NCI-H2227 (cell line): ENCODE measurements around the gene EVI5.
"Not testable (repeated sequence)": the region's sequence is repeated elsewhere in the genome, so short reads cannot be mapped to it uniquely, and the experiment has no call there.

Experiments
- DNase-seq: peaks from one replicate; lab custom pipeline; 2025; ENCODE audit not compliant: unreplicated experiment; lab: John Stamatoyannopoulos, UW

The EVI5 gene

GRCh38 chr1:92527670-92528069 is 257.2 kb downstream of the EVI5 start:
- no peak for DNase-seq

DNA sequence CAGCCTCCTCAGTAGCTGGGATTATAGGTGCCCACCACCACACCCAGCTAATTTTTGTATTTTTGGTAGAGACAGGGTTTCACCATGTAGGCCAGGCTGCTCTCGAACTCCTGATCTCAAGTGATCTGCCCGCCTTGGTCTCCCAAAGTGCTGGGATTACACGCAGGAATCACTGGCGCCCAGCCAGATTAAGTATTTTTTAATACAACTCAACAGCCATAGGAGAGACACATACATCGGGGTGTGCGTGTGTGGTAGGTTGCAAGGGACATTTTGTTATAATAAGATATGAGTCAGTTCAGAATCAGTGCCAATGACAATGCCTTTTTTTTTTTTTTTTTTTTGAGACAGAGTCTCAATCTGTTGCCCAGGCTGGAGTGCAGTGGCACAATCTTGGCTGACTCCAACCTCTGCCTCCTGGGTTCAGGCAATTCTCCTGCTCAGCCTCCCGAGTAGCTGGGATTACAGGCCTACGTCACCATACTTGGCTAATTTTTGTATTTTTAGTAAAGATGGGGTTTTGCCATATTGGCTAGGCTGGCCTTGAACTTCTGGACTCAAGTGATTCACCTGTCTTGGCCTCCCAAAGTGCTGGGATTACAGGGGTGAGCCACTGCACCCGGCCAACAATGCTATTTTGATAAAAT is 259.8 kb downstream of the EVI5 start:
- DNase-seq = not testable (repeated sequence)

DNA sequence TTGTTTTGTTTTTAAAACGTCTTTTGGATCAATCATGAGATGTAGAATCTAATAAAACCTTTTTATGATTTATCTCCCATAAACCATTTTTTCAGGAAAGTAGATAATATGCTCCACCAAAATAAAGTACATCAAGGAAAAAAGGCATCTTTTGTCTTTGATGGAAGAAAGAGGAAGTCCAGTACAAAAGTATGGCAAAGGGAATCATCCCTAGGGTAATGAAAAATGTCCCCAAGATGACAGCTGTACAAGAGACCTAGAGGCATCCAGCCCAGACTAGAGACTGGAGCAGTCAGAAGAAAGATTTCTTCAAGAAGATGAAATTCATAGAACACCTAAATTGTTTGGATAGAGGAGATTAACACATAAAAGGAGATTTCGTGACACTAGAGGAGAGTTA is 265.9 kb downstream of the EVI5 start:
- DNase-seq = no peak

DNA sequence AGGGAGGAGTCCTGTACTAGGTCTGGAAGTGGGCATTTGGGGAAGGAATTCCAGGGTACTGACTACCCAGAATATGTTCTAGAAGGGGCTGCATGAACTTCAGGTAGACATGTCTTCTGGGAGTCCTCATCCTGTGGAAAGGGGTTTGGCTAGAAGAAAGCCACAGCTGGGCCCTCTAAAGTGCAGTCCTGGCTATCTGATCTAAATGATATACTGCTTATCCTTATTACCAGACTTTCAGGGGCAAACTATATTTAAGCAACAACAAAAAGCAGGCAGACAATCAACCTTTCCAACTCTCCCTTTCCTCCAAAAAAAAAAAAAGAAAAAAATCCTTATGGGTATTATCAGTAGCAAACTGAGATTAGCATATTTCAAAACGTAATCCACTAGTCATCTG is 268.3 kb downstream of the EVI5 start:
- no peak for DNase-seq

- no peak for DNase-seq
Measured at GRCh38 chr1:92515796-92516201, 269.1 kb downstream of the EVI5 start.

DNA sequence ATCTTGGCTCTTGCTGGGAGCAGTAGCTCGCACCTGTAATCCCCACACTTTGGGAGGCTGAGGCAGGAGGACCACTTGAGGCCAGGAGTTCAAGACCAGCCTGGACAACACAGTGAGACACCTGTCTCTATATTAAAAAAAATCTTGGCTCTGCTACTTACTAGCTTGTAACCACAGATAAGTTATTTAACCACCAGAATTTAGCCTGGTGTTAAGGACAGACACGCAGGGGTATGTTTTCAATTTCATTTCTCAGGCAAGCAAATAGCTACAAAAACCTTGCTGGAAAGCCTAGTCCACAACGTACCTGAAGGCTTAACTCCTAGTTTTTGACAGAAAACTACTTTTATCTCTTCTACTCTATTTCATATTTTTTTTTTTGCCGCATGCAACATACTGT is 273.4 kb downstream of the EVI5 start:
- no peak for DNase-seq

DNA sequence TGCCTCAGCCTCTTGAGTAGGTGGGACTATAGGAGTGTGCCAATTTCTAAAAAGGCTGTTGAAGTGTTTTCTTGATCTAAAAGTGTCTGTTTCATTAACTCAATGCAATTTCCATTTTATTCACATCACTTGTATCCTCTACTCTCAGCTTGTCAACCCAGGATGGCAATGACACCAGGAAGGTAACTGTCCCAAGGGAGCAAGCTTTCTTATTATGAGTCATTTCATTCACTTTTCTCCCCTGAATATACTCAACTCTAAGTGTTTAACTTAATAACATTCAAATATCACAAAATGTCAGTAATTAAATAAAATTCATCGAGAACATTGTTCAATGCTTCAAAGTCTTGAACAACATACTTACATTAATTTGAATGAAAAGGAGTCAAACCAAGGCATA is 275.3 kb downstream of the EVI5 start:
- no peak for DNase-seq

DNA sequence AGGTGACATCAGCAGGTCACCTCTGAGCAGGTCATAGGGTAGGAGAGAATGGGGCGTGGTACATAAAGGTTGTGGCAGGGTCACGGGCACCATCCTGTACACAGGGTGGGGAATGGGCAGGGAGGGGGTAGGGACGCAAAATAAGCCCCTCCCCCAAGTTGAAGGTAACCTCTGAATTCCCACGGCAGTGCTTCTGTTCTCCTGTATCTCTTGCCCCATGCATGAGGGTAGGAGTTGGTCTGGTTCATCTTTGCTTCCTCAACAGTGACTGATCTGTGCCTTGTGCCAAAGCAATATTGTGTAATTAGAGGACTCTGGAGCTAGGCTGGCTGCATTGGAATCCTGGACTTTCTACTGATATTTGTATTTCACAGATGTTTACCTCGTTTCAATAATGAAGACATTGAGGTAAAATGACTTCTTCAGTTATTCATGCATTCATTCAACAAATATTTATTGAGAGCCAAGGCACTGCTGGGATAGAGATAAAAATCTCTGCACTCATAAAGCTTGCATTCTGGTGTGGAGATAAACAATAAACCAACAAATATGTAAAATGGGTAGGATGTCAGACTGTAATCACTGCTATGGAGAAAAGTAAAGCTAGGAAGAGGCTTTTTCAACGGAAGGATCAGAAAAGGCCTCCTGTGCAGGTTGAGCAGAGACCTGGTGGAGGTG is 279.8 kb downstream of the EVI5 start:
- no peak for DNase-seq

DNA sequence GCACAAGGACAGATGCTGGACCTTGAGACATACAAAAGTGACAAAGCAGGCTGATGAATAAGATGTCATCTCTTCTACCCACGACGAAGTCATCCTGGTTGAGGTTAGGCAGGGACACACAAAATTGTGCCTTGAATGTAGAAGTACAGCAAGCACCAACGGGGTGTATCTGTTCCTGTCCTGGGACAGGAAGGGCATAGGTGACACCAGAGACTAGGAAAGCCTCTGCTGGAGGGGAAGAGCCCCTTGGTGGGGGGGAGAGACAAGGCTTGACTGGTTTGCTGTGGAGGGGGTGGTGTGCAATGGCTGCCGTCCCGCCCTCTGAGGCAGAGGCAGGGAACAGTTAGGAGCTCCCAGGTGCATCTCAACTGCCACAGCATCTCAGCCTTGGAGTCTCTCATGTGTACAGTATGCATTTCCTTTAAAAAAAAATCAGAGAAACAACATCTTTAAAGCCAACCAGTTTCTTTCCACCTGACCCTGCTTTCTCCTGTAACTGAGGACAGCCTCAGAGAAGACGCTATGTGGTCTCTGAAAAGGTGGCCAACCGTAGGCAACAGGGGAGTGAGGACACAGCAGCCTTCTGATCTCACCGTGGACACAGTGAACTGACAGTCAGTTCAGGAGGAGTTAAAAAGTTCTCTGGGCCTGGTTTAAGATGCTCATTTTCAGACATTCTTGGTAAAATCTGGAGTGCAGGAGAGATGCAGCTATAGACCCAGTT is 280.5 kb downstream of the EVI5 start:
- no peak for DNase-seq

- DNase-seq = no peak
Measured at GRCh38 chr1:92503926-92504285, 281.0 kb downstream of the EVI5 start.

DNA sequence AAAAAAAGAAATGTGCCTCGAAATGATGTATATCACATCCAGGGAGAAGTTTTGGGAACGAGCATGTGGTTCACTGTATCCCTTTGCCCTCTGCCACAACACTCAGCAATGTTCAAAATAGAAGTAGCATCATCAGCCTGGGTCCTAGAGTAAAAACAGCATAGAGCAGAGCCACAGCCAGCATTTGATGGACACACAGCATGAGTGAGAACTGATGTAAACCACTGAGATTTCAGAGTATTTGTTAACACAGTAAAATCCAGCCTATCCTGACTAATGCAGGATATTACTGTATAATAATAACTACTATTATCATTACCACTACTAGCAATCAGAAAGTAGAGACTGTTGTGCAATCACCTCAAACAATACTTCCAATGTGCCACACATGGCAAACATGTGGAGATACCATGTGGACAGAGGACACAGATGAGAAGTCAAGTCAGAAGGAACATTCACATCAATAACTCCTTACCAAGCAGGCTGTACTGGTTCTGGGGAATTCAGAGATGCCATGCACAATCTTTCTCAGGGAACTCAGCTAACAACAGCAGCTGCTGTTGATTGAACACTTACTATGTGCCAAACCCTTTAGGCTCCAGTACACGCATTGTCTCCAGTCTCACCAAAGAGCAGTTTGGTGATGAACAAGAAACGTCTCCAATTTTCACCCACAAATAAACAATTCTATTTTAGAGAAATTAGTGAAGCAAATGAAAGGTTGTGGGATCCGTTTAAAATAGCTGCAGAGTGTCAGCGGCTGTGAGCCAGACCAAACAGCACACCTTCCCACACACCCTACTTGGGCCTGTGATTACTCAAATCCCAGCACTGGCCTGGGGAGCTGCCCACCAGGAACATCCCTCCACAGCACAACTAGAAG is 281.6 kb downstream of the EVI5 start:
- DNase-seq = no peak

DNA sequence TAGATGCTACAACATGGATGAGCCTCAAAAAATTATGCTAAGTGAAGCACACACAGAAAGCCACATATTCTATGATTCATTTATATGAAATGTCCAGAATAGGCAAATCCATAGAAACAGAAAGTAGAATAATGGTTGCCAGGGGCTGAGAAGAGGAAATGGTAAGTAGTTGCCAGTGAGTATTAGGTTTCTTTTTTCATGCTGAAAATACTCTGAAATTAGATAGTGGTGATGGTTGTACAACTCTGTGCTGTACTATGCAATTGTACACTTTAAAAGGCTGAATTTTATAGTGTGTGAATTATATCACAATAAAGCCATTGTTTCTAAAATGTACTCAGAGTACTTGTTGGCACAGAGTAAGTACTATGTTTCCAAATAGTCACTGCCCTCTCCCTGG is 282.7 kb downstream of the EVI5 start:
- DNase-seq = no peak

- DNase-seq = no peak
Measured at GRCh38 chr1:92500552-92500951, 284.4 kb downstream of the EVI5 start.

DNA sequence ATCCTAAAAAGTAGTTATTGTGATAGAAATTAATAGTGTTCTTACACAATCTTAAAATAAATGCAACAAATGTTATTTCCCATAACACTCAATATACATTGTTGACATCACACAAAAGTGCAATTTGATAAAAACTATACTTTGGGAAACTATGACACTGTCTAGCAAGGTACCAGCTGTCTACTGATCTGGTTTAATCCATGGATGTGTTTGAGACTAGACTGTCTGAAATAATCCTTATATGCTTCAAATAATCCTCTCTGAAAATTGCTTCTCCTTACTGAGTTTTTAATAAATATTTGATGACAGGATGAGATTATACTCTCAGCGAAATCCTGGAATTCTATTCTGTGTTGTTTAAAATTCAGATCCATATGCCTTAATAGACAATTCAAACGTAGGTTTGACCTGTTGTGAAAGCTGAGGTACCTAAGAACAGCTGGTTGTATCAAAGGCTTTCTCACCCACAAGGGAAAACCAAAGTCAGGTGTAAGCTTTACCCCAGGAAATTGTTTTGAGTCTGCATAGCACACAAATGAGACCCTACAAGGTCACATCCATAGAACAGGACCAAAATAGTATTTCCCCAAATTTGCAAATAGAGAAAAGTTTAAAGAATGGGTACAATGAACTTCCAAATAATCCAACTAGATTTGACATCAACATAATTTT is 289.4 kb downstream of the EVI5 start:
- no peak for DNase-seq

DNA sequence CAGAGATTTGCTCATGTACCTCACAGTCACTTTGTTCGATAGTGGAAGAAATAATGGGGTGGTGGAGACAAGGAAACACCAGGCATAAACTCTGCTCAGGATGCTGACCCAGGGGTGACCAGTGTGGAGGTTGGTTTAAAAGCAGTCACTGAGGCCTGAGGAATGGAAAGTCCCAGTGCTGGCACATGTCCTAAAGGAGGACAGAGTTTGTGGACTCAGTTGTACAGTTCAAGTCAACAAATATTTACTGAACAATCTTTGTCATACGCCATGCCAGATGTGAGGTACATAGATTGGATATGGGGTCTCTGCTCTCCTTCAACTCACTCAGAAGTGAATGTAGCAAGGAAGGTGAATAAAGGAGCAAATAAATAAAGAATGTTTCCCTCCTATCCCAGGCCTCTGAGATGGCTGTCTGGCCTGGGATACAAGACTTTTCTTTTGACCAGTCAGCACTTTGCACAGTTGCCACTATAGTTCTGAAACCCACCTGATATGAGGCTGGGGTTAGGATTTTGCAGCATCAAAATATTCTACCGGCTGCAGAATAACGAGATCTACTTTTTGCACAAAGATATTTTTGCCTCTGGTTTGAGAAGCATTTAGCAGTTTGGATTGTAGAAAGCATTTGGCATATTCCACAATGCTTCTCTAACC is 290.3 kb downstream of the EVI5 start:
- DNase-seq = no peak

DNA sequence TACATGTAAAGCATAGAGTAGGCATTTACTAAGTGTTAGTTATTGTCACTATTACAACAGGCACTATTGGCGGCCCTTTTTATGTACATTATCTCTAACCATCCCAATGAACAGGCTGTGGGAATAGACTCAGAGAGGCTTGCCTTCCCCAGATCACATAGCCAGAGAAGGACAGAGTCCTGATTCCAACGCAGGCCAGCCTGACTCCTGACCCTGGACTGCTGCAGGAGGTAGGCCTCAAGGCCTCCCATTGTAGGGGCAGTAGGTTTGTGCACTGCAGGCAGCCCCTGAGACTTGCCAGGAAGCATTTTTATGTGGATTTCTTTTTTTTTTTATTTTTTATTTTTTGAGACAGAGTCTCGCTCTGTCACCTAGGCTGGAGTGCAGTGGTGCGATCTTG is 291.8 kb downstream of the EVI5 start:
- no peak for DNase-seq

- DNase-seq = no peak
Measured at GRCh38 chr1:92488832-92489231, 296.1 kb downstream of the EVI5 start.

GRCh38 chr1:92488416-92488815 is 296.5 kb downstream of the EVI5 start:
- DNase-seq = no peak

DNA sequence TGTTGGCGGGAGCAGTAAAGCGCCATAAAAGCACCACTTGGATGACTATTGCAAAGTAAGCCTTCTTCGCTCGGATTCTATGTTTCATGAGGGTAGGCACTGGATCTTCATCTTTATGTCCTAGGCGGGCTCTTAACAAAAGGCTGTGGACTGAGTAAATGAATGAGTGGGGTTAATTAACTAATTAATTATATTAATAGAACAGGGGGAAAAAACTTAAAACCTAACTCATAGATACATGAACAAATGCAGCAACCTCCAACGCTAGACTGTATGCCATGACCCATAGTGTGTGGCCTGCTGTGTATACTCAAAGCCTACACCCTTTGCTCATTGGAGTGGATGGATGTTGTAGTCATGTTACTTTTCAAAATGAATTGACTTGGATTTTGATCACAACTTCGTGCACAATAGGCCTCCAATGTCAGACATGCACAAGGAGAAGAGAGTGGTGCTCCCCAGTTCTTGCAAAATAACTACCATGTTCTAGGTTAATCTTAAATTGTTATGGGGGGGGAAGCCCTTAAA is 297.8 kb downstream of the EVI5 start:
- DNase-seq = no peak
